Activated CD8-positive, alpha-beta T cell treated with anti-CD3 and anti-CD28 coated beads, Interleukin-2, amount 10 ng/mL, durations not matched to agents 7 days and 5 days (primary cell): ENCODE data around the gene CNTNAP4. TPM values are rescaled to one million over a fixed set of nuclear protein-coding genes. Genes with fewer than 3 reads are reported as not detected.

Experiments
- ATAC-seq: fragments of 150-1000 bp; cut with Tn5 transposase; one replicate; pipeline ENCODE4 v1.10.0; 2021; ENCODE audit warnings: moderate library complexity
- CTCF ChIA-PET: fragments of 350-600 bp; sonication (Branson Sonifier 250); formaldehyde crosslinking; loops from one replicate; lab custom pipeline; 2021; ENCODE audit warnings: antibody characterized with exemption; lab: Charles Lee
- POLR2A ChIA-PET: fragments of 350-600 bp; sonication (Branson Sonifier 250); formaldehyde crosslinking; loops from one replicate; lab custom pipeline; 2021; ENCODE audit warnings: antibody characterized with exemption; lab: Charles Lee
- DNase-seq: peaks from one replicate; pipeline ENCODE4 v3.0.0-alpha.2; 2020
- H3K27ac Mint-ChIP-seq: one replicate; pipeline ENCODE4 v1.8.0; 2021; ENCODE audit warnings: mild to moderate bottlenecking, mixed read lengths
- H3K27me3 Mint-ChIP-seq: one replicate; pipeline ENCODE4 v1.8.0; 2021; ENCODE audit warnings: low read depth, mixed read lengths
- H3K36me3 Mint-ChIP-seq: one replicate; pipeline ENCODE4 v1.8.0; 2021; ENCODE audit warnings: low read depth, mixed read lengths
- H3K4me1 Mint-ChIP-seq: one replicate; pipeline ENCODE4 v1.8.0; 2021; ENCODE audit warnings: low read depth, mixed read lengths
- H3K4me3 Mint-ChIP-seq: one replicate; pipeline ENCODE4 v1.8.0; 2021; ENCODE audit warnings: mild to moderate bottlenecking, mixed read lengths
- H3K9me3 Mint-ChIP-seq: one replicate; pipeline ENCODE4 v1.8.0; 2022; ENCODE audit warnings: mixed read lengths; ENCODE audit not compliant: insufficient read depth
- total RNA-seq, 2 experiments: library from RNA; stranded (reverse); gene quantifications; one replicate each; pipeline ENCODE4 v1.2.3, GENCODE V29; 2021

CNTNAP4 gene
- total RNA-seq, 2 experiments from 2014 or later, result not detected

GRCh38 chr16:76441391-76441790 lies 164.2 kb downstream of the CNTNAP4 start:
- Mint-ChIP-seq H3K9me3 (no peaks in the 10 kb centered on the region), H3K4me3 (no peak overlapping the region), H3K27ac (no peak overlapping the region), H3K4me1 (no peaks in the 10 kb centered on the region), H3K36me3 (no peaks in the 10 kb centered on the region), H3K27me3 (no peaks in the 10 kb centered on the region)
- DNase-seq (no peak), ATAC-seq (no peak)
- CTCF ChIA-PET, result no interaction called here
- POLR2A ChIA-PET, result no interaction called here

- Mint-ChIP-seq H3K4me3 (no peak overlapping the region), H3K27ac (no peak overlapping the region), H3K9me3 (no peaks in the 10 kb centered on the region), H3K27me3 (no peaks in the 10 kb centered on the region), H3K36me3 (no peaks in the 10 kb centered on the region), H3K4me1 (no peaks in the 10 kb centered on the region)
- POLR2A ChIA-PET, result no interaction called here
- no peak for DNase-seq
- ATAC-seq, result no peak
- CTCF ChIA-PET, result no interaction called here
Measured at GRCh38 chr16:76441876-76442275, 164.7 kb downstream of the CNTNAP4 start.

DNA sequence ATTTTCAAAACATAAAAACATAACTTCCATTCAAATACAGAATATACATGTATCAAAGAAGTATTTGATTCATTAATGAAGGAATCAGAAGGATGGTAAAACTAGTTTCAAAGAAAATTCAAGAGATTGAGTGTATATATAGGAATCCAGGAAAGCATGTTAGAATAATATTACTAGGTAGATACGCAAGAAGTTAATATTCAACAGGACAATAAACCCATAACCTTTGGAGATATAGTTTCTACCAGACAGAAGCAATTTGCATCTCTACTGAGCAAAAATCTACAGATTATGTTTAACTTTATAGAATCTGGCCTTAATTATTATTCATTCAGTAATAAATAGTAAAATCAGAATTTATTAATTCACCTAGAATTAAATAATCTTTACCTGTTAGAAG lies 166.8 kb downstream of the CNTNAP4 start:
- DNase-seq (no peak), ATAC-seq (no peak)
- no peak overlapping the region for H3K27ac Mint-ChIP-seq
- ChIA-PET POLR2A (no interaction called here), CTCF (no interaction called here)
- H3K4me1 Mint-ChIP-seq, result no peaks in the 10 kb centered on the region
- H3K9me3 Mint-ChIP-seq, result no peaks in the 10 kb centered on the region
- H3K27me3 Mint-ChIP-seq, result no peaks in the 10 kb centered on the region
- no peaks in the 10 kb centered on the region for H3K36me3 Mint-ChIP-seq
- no peak overlapping the region for H3K4me3 Mint-ChIP-seq

DNA sequence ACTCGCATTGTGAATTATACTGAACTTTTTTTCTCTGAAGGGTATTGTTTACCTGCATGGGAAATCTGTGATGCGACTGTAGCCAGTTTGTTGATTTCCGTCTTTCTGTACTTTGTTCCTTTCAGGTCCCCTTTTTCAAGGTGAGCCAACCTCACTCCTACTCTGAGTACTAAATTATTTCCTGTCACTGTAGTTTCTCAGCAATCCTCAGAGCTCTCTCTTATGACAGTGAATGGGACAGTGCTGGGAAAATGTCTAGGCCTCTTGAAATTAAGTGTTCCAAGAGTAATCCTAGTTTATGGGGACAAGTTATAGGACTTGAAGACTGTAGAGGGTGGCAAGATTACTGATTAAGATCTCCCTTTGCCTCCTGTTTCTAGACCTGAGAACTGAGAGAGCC lies 167.6 kb downstream of the CNTNAP4 start:
- no peaks in the 10 kb centered on the region for H3K9me3 Mint-ChIP-seq
- DNase-seq (no peak), ATAC-seq (no peak)
- no peak overlapping the region for H3K4me3 Mint-ChIP-seq
- no peak overlapping the region for H3K27ac Mint-ChIP-seq
- no peaks in the 10 kb centered on the region for H3K4me1 Mint-ChIP-seq
- POLR2A ChIA-PET, result no interaction called here
- H3K36me3 Mint-ChIP-seq, result no peaks in the 10 kb centered on the region
- CTCF ChIA-PET, result no interaction called here
- H3K27me3 Mint-ChIP-seq, result no peaks in the 10 kb centered on the region

DNA sequence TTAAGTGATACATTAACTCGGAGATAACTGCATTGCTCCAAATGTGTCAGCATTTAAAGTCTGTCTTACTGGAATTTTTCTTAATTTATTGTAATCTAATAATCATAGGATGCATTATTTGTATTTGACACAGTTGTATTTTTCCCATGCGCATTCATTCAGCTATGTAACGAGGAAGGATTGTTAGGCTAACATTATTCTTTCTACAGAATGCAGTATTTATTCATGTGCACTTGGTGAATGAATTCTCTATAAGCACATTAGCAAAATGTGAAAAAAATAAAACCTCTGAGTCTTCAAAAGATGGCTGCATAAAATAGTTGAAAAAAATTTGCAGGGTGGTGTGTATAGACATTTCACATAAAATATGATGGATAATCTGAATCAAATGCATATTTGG lies 168.6 kb downstream of the CNTNAP4 start:
- ATAC-seq (no peak), DNase-seq (no peak)
- Mint-ChIP-seq H3K27ac (no peak overlapping the region), H3K36me3 (no peaks in the 10 kb centered on the region), H3K4me1 (no peaks in the 10 kb centered on the region), H3K4me3 (no peak overlapping the region), H3K9me3 (no peaks in the 10 kb centered on the region), H3K27me3 (no peaks in the 10 kb centered on the region)
- ChIA-PET CTCF (no interaction called here), POLR2A (no interaction called here)

DNA sequence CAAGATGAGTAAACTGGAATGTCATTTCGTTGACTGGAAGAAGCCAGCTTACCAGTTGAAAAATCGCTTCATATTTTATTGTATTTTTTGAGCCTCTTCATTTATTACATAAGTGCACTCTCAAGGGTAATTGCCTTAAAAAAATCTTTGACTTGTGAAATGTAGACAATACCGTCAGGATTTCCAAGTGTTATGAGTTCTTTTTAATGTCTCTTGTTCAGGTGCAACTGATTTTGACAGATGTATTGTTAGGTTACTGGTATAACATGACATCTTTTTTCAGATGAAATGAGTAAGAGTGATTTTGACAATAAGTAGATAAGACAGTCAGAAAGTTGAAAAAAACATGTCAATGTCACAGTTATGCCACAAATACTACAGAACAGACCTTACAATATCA lies 169.1 kb downstream of the CNTNAP4 start:
- Mint-ChIP-seq H3K36me3 (no peaks in the 10 kb centered on the region), H3K4me1 (no peaks in the 10 kb centered on the region), H3K27me3 (no peaks in the 10 kb centered on the region), H3K4me3 (no peak overlapping the region), H3K9me3 (no peaks in the 10 kb centered on the region), H3K27ac (no peak overlapping the region)
- ChIA-PET CTCF (no interaction called here), POLR2A (no interaction called here)
- DNase-seq, result no peak
- no peak for ATAC-seq

DNA sequence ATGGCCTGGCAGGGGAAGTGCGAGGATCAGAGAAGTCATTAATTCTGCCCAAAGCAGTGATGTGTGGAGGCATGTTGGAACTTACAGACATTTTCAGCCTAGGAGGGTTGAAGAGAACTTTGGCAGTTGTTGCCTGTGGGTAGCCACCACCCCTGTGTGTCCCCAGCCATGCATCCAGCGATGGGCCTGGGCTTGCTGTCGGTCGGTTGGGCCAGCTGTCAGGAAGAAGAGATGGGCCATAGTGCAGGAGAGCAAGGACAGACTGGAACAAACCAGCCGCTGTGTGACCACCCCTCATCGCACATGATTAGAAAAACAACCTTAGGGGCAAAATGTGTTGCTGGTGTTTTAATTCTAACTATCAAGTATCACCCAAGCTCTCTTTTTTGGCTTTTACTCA lies 173.7 kb downstream of the CNTNAP4 start:
- Mint-ChIP-seq H3K36me3 (no peaks in the 10 kb centered on the region), H3K9me3 (no peaks in the 10 kb centered on the region), H3K27ac (no peak overlapping the region), H3K4me3 (no peak overlapping the region), H3K27me3 (no peaks in the 10 kb centered on the region), H3K4me1 (no peaks in the 10 kb centered on the region)
- no peak for ATAC-seq
- ChIA-PET POLR2A (interaction anchor here (0.6 kb wide), 1 partner anchor 234 kb away, joined by 3 read pairs; no protein-coding TSS in a partner anchor), CTCF (no interaction called here)
- DNase-seq, result no peak

DNA sequence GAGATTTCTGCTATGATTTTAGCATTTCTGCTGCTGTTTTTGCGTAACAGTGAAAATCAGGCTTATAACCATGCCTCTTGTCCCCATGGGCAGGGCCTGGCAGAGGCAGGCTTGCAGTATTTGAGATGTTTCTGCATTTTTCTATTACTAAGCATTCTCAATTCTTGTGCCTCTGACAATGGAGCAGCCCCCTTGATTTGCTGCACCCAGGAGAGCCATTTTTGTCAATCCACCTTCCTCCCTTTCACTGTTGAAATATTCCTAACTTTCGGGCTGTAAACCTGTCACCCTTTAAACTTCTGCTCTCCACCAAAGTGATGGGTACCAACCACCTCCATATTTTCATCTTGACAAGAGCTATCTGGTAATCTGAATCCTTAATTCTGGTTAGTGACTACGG lies 178.1 kb downstream of the CNTNAP4 start:
- POLR2A ChIA-PET, result no interaction called here
- H3K27me3 Mint-ChIP-seq, result no peaks in the 10 kb centered on the region
- H3K4me3 Mint-ChIP-seq, result no peak overlapping the region
- H3K4me1 Mint-ChIP-seq, result no peaks in the 10 kb centered on the region
- no peak for ATAC-seq
- CTCF ChIA-PET, result no interaction called here
- no peak overlapping the region for H3K27ac Mint-ChIP-seq
- DNase-seq, result no peak
- no peaks in the 10 kb centered on the region for H3K9me3 Mint-ChIP-seq
- H3K36me3 Mint-ChIP-seq, result no peaks in the 10 kb centered on the region

DNA sequence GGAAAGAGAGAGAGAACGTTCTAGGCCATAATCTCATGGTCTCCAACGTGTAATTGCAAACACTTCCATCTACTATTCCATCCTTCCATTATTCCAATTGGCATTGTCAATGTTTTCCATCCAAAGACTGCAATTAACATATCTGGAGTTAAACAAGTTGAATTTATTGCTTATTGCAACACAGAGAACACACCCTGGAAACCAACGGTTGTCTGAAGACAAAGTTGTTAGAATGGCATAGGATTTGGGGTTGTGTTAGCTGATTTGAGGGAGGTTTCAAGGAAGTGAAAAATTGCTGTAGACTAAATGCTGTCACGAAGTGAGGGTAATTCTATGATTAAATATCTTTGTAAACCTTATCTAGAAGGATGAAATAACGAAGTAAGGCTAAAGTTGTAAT lies 178.8 kb downstream of the CNTNAP4 start:
- no peak for ATAC-seq

GRCh38 chr16:76459111-76459510 lies 181.9 kb downstream of the CNTNAP4 start:
- Mint-ChIP-seq H3K4me3 (no peak overlapping the region), H3K4me1 (no peaks in the 10 kb centered on the region), H3K27me3 (no peaks in the 10 kb centered on the region), H3K9me3 (no peaks in the 10 kb centered on the region), H3K36me3 (no peaks in the 10 kb centered on the region), H3K27ac (no peak overlapping the region)
- ChIA-PET POLR2A (no interaction called here), CTCF (no interaction called here)
- no peak for DNase-seq
- ATAC-seq, result no peak

More for the DNA sequence above, 178.8 kb downstream of the CNTNAP4 start:
- H3K27ac Mint-ChIP-seq, result no peak overlapping the region
- H3K27me3 Mint-ChIP-seq, result no peaks in the 10 kb centered on the region
- H3K36me3 Mint-ChIP-seq, result no peaks in the 10 kb centered on the region
- H3K9me3 Mint-ChIP-seq, result no peaks in the 10 kb centered on the region
- H3K4me1 Mint-ChIP-seq, result no peaks in the 10 kb centered on the region
- DNase-seq, result no peak
- ChIA-PET POLR2A (no interaction called here), CTCF (no interaction called here)
- H3K4me3 Mint-ChIP-seq, result no peak overlapping the region

- ChIA-PET CTCF (no interaction called here), POLR2A (no interaction called here)
- Mint-ChIP-seq H3K4me1 (no peaks in the 10 kb centered on the region), H3K36me3 (no peaks in the 10 kb centered on the region), H3K27ac (no peak overlapping the region), H3K27me3 (no peaks in the 10 kb centered on the region), H3K9me3 (no peaks in the 10 kb centered on the region), H3K4me3 (no peak overlapping the region)
- DNase-seq (no peak), ATAC-seq (no peak)
Measured at GRCh38 chr16:76461836-76462235, 184.6 kb downstream of the CNTNAP4 start.

DNA sequence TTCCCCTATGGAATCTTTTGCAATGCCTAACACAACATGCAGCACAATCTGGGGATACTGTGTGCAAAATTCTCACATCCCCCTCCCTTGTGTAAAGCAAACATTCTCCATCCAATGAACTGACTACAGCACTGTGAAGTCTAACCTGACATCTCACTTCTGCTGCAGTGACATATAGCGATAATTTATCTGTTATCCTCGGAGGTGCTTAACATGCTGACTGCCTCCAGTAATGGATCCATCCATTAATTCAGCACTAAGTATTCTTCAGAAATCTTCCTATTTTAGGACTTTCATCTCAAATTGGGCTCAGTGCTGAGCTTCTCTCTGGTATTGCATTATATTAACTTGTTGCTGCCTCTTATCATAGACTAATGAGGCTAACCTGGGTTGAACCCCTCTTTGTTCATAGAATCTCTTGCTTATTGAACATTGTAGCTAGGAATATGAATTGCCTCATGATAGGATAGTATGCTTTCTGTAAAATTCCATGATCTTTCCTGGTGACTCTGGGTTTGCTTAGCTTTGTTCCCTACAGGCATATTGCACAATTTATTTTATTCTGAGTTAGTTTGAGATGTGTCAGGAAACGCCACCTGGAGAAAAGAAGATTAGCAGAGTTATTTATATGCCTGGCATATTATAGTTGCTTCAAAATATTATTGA lies 187.9 kb downstream of the CNTNAP4 start:
- no peak for ATAC-seq
- CTCF ChIA-PET, result no interaction called here
- H3K9me3 Mint-ChIP-seq, result no peaks in the 10 kb centered on the region

GRCh38 chr16:76466871-76467270 lies 189.7 kb downstream of the CNTNAP4 start:
- Mint-ChIP-seq H3K4me1 (no peaks in the 10 kb centered on the region), H3K4me3 (no peak overlapping the region), H3K36me3 (no peaks in the 10 kb centered on the region), H3K27me3 (no peaks in the 10 kb centered on the region), H3K27ac (no peak overlapping the region), H3K9me3 (peaks cover 2% of the 10 kb centered on the region)
- ATAC-seq (no peak), DNase-seq (no peak)
- ChIA-PET CTCF (no interaction called here), POLR2A (no interaction called here)

More for the DNA sequence above, 187.9 kb downstream of the CNTNAP4 start:
- no peaks in the 10 kb centered on the region for H3K27me3 Mint-ChIP-seq
- no peaks in the 10 kb centered on the region for H3K4me1 Mint-ChIP-seq
- POLR2A ChIA-PET, result no interaction called here
- H3K36me3 Mint-ChIP-seq, result no peaks in the 10 kb centered on the region
- DNase-seq, result no peak
- no peak overlapping the region for H3K4me3 Mint-ChIP-seq
- no peak overlapping the region for H3K27ac Mint-ChIP-seq
